Measurements from ENCODE around the gene BRIP1.

DNA sequence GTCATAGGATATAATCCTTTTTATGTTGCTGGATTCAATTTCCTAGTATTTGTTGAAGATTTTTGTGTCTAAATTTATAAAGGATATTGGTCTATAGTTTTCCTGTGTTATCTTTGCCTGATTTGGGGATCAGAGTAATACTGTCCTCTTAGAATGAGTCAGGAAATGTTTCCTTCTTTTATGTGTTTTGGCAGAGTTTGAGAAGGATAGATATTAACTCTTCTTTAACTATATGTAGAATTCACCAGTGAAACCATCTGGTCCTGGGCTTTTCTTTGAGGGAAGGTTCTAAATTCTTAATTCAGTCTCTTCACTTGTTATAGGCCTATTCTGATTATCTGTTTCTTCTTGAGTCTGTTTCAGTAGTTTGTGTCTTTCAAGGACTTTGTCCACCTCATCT is 206.0 kb downstream of the BRIP1 start:
- TF ChIP-seq, protein P1, sequence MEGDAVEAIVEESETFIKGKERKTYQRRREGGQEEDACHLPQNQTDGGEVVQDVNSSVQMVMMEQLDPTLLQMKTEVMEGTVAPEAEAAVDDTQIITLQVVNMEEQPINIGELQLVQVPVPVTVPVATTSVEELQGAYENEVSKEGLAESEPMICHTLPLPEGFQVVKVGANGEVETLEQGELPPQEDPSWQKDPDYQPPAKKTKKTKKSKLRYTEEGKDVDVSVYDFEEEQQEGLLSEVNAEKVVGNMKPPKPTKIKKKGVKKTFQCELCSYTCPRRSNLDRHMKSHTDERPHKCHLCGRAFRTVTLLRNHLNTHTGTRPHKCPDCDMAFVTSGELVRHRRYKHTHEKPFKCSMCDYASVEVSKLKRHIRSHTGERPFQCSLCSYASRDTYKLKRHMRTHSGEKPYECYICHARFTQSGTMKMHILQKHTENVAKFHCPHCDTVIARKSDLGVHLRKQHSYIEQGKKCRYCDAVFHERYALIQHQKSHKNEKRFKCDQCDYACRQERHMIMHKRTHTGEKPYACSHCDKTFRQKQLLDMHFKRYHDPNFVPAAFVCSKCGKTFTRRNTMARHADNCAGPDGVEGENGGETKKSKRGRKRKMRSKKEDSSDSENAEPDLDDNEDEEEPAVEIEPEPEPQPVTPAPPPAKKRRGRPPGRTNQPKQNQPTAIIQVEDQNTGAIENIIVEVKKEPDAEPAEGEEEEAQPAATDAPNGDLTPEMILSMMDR (IDR thresholded peaks at IDR 0.05; ENCODE audit: low read depth, low read length), result no peak
- TF ChIP-seq, protein P2, sequence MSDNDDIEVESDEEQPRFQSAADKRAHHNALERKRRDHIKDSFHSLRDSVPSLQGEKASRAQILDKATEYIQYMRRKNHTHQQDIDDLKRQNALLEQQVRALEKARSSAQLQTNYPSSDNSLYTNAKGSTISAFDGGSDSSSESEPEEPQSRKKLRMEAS (IDR thresholded peaks at IDR 0.05; ENCODE audit: low read depth, low read length), result no peak
- TF ChIP-seq POLR2A (IDR thresholded peaks at IDR 0.05; ENCODE audit: extremely low read depth, insufficient read length), result no peak
- no peak for TF ChIP-seq MYC (IDR thresholded peaks at IDR 0.05; ENCODE audit: low read depth, low read length)

All from NB4 (cell line).